ENCODE data around the gene PTGR2.
A peak's percentile ranks its signal among the peaks of the same experiment; 100 is the strongest.

Gene PTGR2

DNA sequence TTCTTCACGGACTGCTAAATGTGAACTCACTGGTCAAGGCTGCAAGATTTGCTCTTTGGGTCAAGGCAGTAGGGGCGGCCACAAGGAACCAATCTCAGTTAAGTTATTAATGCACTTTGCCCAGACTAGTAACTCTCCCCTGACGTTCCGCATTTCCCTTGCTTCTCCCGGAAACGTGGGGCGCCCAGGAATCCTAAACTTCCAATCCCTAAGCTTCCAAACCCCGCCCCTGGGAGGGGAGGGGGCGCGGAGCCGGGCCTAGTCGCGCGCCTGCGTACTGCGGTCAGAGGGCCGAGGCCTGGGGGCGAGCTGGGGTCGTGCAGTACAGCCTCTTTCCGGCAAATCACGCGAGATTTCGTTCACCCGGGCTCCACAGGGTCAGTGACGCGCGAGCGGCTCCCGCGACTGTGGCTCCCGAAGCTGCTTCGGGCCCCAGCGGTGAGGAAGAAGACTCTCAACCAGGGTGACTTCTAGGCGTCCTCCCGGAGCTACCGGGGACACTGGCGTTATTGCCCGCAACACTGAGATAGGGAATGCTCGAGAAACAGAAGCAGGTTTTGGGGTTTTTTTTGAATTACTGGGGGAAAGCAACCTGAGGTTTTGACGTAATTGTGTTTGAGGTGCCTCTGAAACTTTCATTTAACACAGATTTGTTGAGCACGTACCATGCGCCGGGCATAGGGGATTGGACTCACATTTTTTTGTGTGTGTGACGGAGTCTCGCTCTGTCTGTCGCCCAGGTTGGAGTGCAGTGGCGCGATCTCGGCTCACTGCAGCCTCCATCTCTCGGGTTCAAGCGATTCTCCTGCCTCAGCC lies at the start of gene PTGR2:
Gene PTGR2 (plus strand): TSS at position 265 of the 816 bp plus-strand sequence. CDS start 7,032 bp downstream, outside the sequence.
- TF ChIP-seq POLR2A (IDR thresholded peaks at IDR 0.05; ENCODE audit: low read depth, low read length): peak; percentile 59
- FAIRE-seq (peak; percentile 15), DNase-seq (ENCODE audit: insufficient read length, low spot score) (peak; percentile 74)

DNA sequence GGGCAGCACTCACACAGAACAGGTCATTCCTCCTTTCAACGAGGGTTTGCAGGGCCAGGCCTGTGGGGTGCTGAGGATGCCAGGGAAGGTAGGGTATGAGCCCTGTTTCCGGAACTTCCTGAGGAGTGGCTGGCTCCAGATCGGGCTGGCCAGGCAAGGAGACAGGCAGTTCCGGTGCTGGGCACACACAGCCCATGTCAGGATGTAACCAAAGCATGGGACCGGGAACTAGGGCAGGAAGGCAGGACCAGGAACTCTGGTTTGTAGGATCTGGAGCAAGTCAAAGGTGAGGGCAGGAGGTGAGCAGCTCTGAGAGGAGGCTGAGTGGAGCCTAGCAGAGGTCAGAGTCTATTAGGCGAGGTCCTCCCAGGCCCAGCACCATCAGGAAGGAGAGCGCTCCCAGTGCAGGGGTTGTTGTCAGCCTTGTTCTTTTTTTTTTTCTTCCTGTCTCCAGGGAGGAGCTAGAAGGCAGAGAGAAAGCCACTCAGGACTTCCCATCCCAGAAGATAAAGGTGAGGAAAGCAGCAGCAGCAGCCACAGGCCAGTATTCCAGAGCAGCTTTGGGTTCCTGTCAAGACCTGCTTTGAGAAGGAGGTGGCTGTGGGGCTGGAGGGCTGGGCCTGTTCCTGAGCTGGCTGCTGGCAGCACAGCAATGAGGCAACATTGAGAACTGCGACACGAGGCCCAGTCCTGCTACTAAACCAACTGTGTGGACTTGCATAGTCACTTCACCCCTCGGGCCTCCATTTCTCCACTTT lies 49.0 kb upstream of the PTGR2 start:
- DNase-seq (ENCODE audit: insufficient read length, low spot score) (no peak), FAIRE-seq (no peak)
- no peak for TF ChIP-seq POLR2A (IDR thresholded peaks at IDR 0.05; ENCODE audit: low read depth, low read length)

DNA sequence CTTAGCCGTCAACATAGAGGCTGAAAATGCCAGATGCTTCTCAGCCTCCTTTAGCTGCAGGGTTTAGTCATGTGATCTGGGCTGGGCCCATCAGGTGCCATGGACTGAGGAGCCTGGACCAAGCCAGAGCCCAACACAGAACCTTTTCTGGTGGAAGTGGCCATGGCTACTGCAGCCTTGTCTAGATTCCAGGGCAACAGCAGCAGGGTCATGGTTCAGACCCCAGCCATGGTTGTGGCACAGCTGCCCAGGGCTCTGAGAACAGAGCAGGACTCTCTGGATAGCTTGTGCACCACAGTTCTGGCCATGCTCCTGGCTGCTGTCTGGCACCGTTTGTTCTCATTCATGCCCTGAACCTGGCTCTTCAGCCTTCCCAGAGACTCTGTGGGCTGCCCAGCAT lies 47.0 kb upstream of the PTGR2 start:
- DNase-seq (ENCODE audit: insufficient read length, low spot score) (no peak), FAIRE-seq (no peak)
- TF ChIP-seq POLR2A (IDR thresholded peaks at IDR 0.05; ENCODE audit: low read depth, low read length): no peak

DNA sequence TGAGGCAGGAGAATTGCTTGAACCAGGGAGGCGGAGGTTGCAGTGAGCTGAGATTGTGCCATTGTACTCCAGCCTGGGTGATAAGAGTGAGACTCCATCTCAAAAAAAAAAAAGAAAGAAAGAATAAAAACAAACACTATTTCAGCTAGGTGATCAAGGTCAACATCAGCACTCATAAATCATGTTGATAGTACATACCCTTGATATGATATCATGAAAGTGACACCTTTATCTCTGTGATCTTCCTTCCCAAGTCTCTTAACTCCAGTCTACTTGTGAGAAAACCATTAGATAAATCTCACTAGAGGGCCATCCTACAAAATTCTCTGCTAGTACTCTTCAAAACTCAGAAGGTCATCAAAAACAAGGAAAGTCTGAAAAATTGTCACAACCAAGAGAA lies 44.2 kb upstream of the PTGR2 start:
- DNase-seq (ENCODE audit: insufficient read length, low spot score) (no peak), FAIRE-seq (no peak)
- no peak for TF ChIP-seq POLR2A (IDR thresholded peaks at IDR 0.05; ENCODE audit: low read depth, low read length)

DNA sequence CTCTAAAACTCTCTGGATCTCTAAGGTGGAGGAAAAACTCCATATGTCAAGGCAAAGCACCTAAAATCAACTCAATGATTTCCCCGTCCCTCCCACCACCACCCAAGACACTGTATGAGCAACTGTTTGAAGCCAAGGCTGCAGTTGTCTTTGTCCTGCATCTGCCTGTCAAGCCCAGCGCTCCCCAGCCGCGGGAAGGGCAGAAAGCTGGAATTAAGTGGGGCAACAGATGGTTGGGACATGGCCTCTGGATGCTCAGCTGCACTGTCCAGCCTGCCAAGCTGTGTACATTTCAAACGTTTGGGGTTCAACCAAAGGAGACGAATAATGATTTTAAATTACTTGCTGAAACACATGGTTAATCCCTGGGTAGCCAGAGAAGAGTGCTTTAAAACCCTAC lies 42.2 kb upstream of the PTGR2 start:
- no peak for DNase-seq (ENCODE audit: insufficient read length, low spot score)
- TF ChIP-seq POLR2A (IDR thresholded peaks at IDR 0.05; ENCODE audit: low read depth, low read length): no peak
- no peak for FAIRE-seq

DNA sequence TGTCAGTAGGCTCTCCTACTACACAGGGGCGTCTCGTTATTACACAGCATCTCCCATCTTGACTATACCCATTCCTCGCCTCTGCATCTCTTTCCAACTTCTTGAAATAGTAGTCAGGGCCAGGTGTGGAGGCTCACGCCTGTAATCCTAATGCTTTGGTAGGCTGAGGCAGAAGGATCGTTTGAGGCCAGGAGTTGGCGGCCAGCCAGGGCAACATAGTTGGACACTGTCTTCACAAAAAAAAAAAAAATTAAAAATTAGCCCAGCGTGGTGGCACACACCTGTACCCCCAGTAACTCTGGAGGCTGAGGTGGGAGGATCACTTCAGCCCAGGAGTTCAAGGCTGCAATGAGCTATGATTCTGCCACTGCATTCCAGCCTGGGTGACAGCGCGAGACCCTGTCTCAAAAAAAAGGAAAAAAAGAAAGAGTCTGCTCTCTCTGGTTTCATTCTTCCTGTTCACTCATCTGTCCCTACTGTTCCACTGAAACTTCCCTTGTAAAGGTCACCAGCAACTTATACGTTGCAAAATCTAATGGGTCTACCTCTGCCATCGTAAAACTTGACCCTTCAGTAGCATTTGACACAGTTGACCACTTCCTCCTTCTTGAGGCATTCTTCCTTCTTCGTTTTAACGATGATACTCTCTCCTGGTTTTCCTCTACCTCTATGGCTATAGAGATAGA lies 41.0 kb upstream of the PTGR2 start:
- DNase-seq (ENCODE audit: insufficient read length, low spot score): no peak
- TF ChIP-seq POLR2A (IDR thresholded peaks at IDR 0.05; ENCODE audit: low read depth, low read length): no peak
- no peak for FAIRE-seq

DNA sequence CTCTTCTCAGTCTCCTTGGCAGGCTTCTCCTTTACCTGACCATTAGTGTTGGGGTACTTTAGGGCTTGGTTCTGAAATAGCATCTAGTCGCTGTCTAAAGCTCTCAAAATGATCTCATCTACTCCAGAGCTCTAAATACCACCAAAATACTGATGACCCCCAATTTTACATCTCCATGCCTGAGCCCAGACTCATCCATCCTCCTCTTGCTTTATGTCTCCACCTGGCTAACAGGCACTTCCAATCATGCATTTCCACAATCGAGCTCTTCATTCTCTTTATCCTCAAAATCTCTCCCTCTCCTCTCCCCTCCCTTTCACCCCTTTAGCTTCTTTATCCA lies 40.5 kb upstream of the PTGR2 start:
- DNase-seq (ENCODE audit: insufficient read length, low spot score): no peak
- TF ChIP-seq POLR2A (IDR thresholded peaks at IDR 0.05; ENCODE audit: low read depth, low read length): no peak
- FAIRE-seq: no peak

DNA sequence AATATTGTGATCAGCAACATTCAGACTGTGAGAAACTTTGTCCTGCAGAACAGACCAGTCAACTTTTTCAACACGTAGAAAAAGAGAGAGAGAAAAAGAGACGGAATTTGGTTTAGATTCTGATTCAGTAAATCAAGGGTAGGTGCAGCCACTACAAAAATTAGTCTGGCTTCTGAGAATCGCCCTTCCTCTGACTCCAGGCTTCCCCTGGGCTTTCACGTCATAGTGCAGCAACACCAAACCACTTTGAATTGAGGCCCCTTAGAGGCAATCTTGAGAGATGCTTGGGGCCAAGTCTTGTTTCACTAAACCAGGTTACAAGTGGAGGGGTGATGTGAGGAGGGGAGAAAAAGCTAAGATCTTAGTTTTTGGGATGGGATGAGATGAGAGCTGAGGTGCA lies 37.5 kb upstream of the PTGR2 start:
- FAIRE-seq: no peak
- DNase-seq (ENCODE audit: insufficient read length, low spot score): no peak
- no peak for TF ChIP-seq POLR2A (IDR thresholded peaks at IDR 0.05; ENCODE audit: low read depth, low read length)

DNA sequence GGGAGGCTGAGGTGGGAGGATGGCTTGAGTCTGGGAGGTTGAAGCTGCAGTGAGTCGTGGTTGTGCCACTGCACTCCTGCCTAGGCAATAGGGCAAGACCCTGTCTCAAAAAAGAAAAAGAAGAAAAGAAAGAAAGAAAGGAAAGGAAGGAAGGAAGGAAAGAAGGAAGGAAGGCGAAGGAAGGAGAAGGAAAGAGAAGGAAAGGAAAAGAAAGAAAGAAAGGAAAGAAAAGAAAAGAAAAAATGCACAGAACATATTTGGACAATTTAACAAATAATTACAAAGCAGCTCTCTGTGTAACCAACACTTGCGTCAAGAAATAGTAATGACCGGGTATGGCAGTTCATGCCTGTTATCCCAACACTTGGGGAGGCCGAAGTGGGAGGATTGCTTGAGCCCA lies 35.8 kb upstream of the PTGR2 start:
- TF ChIP-seq POLR2A (IDR thresholded peaks at IDR 0.05; ENCODE audit: low read depth, low read length): no peak
- FAIRE-seq: no peak
- no peak for DNase-seq (ENCODE audit: insufficient read length, low spot score)

DNA sequence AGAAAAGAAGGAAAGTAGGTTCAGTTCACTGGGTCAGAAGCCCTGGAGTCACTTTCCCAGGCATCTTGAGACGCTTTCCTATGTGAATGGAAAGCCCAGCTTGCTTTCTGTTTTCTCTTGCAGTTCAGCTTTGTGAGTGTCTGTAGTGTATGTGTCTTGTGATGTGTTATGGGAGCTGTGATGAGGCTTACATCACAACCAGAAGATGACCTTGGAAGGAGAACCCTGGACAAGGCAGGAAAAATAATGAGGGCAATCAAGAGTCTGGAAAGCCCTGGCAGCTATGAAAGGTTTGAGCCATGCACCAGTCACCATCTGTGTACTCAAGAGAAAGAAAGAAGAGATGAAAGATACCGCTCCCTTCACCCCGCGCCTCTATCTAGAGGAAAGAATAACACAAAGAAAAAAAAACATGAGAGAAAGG lies 35.2 kb upstream of the PTGR2 start:
- FAIRE-seq (no peak), DNase-seq (ENCODE audit: insufficient read length, low spot score) (no peak)
- TF ChIP-seq POLR2A (IDR thresholded peaks at IDR 0.05; ENCODE audit: low read depth, low read length): no peak

DNA sequence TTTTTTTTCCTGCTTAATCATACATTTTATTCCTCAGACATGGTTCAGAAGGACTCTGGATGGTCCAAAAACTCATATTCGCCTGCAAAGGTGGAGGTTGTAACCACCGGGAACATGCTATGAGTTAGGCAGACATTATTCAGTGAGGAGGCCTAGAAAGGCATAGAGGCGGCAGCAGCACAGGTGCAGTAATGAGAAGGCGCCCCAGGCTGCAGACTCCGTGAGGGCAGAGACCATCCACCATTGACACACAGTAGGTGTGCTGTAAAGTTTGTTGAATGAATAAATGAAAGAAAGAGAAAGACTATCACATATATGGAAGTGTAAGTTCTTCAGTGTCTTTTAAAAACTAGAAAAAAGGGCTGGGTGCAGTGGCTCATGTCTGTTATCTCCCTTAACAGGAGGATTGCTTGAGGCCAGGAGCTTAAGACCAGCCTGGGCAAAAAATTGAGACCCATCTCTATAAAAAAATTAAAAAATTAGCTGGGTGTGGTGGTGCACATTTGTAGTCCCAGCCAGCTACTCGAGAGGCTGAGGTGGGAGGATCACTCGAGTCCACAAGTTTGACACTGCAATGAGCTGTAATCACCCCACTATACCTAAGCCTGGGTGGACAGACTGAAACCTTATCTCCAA lies 34.5 kb upstream of the PTGR2 start:
- FAIRE-seq: no peak
- TF ChIP-seq POLR2A (IDR thresholded peaks at IDR 0.05; ENCODE audit: low read depth, low read length): no peak
- DNase-seq (ENCODE audit: insufficient read length, low spot score): no peak

DNA sequence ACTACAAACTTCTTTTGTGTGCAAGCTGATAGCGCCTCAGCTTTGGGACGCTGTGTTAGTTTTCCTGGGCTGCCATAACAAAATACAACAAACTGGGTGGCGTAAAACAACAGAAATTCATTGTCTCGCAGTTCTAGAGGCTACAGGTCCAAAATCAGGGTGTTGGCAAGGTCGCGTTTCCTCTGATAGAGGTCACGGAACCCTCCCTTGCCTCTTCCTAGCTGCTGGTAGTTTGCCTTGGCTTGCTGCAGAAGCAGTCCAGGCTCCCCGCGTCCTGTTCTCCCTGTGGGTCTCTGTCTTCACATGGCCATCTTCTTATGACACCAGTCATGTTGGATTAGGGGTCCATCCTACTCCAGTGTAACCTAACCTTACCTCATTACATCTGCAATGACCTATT lies 32.8 kb upstream of the PTGR2 start:
- DNase-seq (ENCODE audit: insufficient read length, low spot score) (no peak), FAIRE-seq (no peak)
- TF ChIP-seq POLR2A (IDR thresholded peaks at IDR 0.05; ENCODE audit: low read depth, low read length): no peak

DNA sequence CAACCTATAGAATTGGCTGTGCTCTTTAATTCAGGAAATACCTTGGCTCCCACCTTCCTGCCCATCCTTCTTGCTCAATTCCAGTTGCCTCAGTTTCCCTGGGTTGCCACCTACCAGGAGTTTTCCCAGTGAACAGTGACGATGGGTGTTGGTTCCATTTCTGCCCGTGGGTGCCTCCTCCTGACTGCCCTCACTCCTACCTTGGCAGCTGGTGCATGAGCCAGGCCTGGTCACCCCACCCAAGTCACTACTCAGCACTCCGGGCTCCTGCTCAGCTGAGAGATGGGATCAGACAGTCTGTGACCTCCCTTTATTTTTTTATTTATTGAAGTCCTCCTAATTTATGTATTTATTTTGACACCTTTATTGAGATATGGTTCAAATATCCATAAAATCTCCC lies 31.0 kb upstream of the PTGR2 start:
- no peak for DNase-seq (ENCODE audit: insufficient read length, low spot score)
- no peak for TF ChIP-seq POLR2A (IDR thresholded peaks at IDR 0.05; ENCODE audit: low read depth, low read length)
- no peak for FAIRE-seq

DNA sequence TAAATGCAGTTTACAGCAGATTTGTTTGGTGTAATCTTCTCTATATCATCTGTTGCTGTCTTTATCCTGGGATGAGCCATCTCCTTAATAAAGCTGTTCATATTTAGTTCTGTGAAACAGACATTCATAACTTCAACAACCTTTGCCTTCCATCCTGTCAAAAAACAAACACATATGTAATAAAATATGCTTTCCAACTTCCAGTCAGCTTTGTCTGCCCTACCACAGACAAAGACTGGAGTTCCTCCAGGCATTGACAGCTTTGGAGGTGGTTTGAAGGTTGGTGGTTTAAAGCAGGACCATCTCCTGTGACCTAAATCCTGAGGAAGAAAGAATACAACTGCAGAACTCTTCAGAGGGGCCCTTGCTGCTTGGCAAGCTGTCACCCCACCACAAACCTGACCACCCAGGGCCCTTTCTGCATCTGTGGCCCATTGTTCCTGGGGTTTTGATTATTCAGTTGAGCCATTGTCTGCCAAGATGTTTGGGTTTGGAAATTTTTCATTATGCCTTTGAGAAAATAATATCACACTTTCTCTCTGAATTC lies 28.2 kb upstream of the PTGR2 start:
- no peak for TF ChIP-seq POLR2A (IDR thresholded peaks at IDR 0.05; ENCODE audit: low read depth, low read length)
- no peak for DNase-seq (ENCODE audit: insufficient read length, low spot score)
- no peak for FAIRE-seq
